CD4-positive, alpha-beta T cell treated with Interleukin-4 for 1 hour (primary cell): Measurements from ENCODE around the gene PKDCC.
"Not testable (repeated sequence)": the region's sequence is repeated elsewhere in the genome, so short reads cannot be mapped to it uniquely, and the experiment has no call there.

Experiments used
- DNase-seq, 2 donors: peaks; one replicate each; pipeline ENCODE4 v3.0.0-alpha.2; 2020 to 2022

The PKDCC gene

GRCh38 chr2:42067521-42067920 lies 19.7 kb downstream of the PKDCC start:
- DNase-seq, result no peak

GRCh38 chr2:42068571-42069178 lies 20.9 kb downstream of the PKDCC start:
- no peak for DNase-seq

- DNase-seq, result no peak
Measured at GRCh38 chr2:42069568-42069967, 21.7 kb downstream of the PKDCC start.

- DNase-seq, result no peak
Measured at GRCh38 chr2:42071791-42072190, 24.0 kb downstream of the PKDCC start.

- DNase-seq, result no peak
Measured at GRCh38 chr2:42072349-42073118, 24.7 kb downstream of the PKDCC start.

GRCh38 chr2:42073739-42074503 lies 26.1 kb downstream of the PKDCC start:
- DNase-seq, result no peak

GRCh38 chr2:42074661-42075060 lies 26.8 kb downstream of the PKDCC start:
- no peak for DNase-seq

GRCh38 chr2:42076357-42077225 lies 28.8 kb downstream of the PKDCC start:
- no peak for DNase-seq

- no peak for DNase-seq
Measured at GRCh38 chr2:42077343-42077742, 29.5 kb downstream of the PKDCC start.

GRCh38 chr2:42079737-42080287 lies 32.0 kb downstream of the PKDCC start:
- DNase-seq, result no peak

GRCh38 chr2:42081151-42081550 lies 33.3 kb downstream of the PKDCC start:
- DNase-seq, result not testable (repeated sequence)

- no peak for DNase-seq
Measured at GRCh38 chr2:42082016-42082415, 34.2 kb downstream of the PKDCC start.

GRCh38 chr2:42084231-42084671 lies 36.4 kb downstream of the PKDCC start:
- no peak for DNase-seq

GRCh38 chr2:42085070-42085469 lies 37.2 kb downstream of the PKDCC start:
- not testable (repeated sequence) for DNase-seq

GRCh38 chr2:42085706-42086487 lies 38.1 kb downstream of the PKDCC start:
- no peak for DNase-seq

GRCh38 chr2:42086500-42086953 lies 38.7 kb downstream of the PKDCC start:
- peak; percentile 42 to 67 for DNase-seq

- DNase-seq, result no peak
Measured at GRCh38 chr2:42087137-42087856, 39.5 kb downstream of the PKDCC start.

GRCh38 chr2:42087857-42088195 lies 40.0 kb downstream of the PKDCC start:
- no peak for DNase-seq

GRCh38 chr2:42089340-42089925 lies 41.6 kb downstream of the PKDCC start:
- DNase-seq, result peak; percentile 73 to 74

- no peak for DNase-seq
Measured at GRCh38 chr2:42090216-42090615, 42.4 kb downstream of the PKDCC start.
